ENCODE results near the gene ELOVL2. TPM values are rescaled to one million over a fixed set of nuclear protein-coding genes. Genes with fewer than 3 reads are reported as not detected.

Gene ELOVL2
- total RNA-seq, 1 donor from 2014 or later, result under 0.01 TPM

DNA sequence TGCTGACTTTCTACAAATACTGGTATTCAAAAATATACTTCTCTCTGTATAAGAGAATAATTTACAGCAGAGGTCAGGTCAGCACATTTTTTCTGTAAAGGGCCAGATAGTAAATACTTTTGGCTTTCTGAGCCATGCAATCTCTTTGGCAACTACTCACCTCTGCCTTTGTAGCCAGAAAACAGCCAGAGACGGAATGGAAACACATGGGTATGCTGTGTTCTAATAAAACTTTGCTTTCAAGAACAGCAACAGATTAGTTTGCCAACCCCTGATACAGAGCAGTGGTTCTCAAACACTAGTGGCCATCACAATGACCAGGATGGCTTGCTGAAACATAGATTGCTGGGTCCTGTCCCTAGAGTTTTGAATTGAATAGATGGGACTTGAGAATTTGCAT lies 111.0 kb downstream of the ELOVL2 start:
- Histone ChIP-seq H3K36me3 (ENCODE audit: control insufficient read depth, insufficient read depth, low read length) (no peaks in the 10 kb centered on the region), H3K4me3 (ENCODE audit: low read depth, low read length) (no peak overlapping the region), H3K27me3 (ENCODE audit: control insufficient read depth, insufficient read depth, low read length) (no peaks in the 10 kb centered on the region)
- FAIRE-seq (no peak), DNase-seq (ENCODE audit: low read depth) (no peak)
- TF ChIP-seq, protein P1, sequence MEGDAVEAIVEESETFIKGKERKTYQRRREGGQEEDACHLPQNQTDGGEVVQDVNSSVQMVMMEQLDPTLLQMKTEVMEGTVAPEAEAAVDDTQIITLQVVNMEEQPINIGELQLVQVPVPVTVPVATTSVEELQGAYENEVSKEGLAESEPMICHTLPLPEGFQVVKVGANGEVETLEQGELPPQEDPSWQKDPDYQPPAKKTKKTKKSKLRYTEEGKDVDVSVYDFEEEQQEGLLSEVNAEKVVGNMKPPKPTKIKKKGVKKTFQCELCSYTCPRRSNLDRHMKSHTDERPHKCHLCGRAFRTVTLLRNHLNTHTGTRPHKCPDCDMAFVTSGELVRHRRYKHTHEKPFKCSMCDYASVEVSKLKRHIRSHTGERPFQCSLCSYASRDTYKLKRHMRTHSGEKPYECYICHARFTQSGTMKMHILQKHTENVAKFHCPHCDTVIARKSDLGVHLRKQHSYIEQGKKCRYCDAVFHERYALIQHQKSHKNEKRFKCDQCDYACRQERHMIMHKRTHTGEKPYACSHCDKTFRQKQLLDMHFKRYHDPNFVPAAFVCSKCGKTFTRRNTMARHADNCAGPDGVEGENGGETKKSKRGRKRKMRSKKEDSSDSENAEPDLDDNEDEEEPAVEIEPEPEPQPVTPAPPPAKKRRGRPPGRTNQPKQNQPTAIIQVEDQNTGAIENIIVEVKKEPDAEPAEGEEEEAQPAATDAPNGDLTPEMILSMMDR (IDR thresholded peaks at IDR 0.05; ENCODE audit: insufficient read depth, low read length, severe bottlenecking), result no peak

Other genes starting within 250 kb of the ELOVL2 start
- gene MAK, start 205.8 kb downstream of the ELOVL2 start, total RNA-seq, result not detected in 2 replicates
- not detected in 2 replicates for gene GCM2, start 162.3 kb downstream of the ELOVL2 start, total RNA-seq
- 0.26 TPM in 2 replicates for gene SYCP2L, start 157.3 kb downstream of the ELOVL2 start, total RNA-seq
- gene SMIM13, start 49.5 kb upstream of the ELOVL2 start, total RNA-seq, result 16.4 and 17.1 TPM in 2 replicates
- gene ERVFRD-1, start 67.4 kb upstream of the ELOVL2 start, total RNA-seq, result not detected in 2 replicates
- 2.0 and 4.7 TPM in 2 replicates for gene NEDD9, start 188.4 kb upstream of the ELOVL2 start, total RNA-seq

Measured in bronchial epithelial cell (primary cell).